HepG2 (cell line): ENCODE data around the gene SLCO3A1. TPM values are rescaled to one million over a fixed set of nuclear protein-coding genes. Genes with fewer than 3 reads are reported as not detected.

Source experiments
- ATAC-seq: fragments of 200-7000 bp; cut with Tn5 transposase; 3 replicates; pipeline ENCODE4 v1.9.1; 2020; ENCODE audit warnings: mild to moderate bottlenecking, moderate library complexity
- BruUV-seq: library from RNA; stranded (reverse); fragments of 400-500 nt; replicated peaks from 2 replicates; lab custom pipeline; 2021; lab: Mats Ljungman, UMichigan
- CTCF ChIA-PET: fragments of 300-600 bp; formaldehyde crosslinking; extraction: SDS; loops from one replicate; lab custom pipeline; 2021; ENCODE audit warnings: low total read pairs, inconsistent platforms, low intra/inter-chr PET ratio; lab: Yijun Ruan, JAX
- POLR2A ChIA-PET: fragments of 350-600 bp; sonication (Branson Sonifier 250); formaldehyde crosslinking; loops from one replicate; lab custom pipeline; 2020; ENCODE audit warnings: antibody characterized with exemption, inconsistent platforms; lab: Yijun Ruan, JAX
- DNase-seq: peaks from one replicate; pipeline ENCODE4 v3.0.0-alpha.2; 2015; ENCODE audit warnings: low spot score
- FAIRE-seq: peaks from 3 replicates; lab custom pipeline; 2011; peaks lifted over from hg19 to GRCh38; lab: Jason Lieb, UNC
- H2AFZ ChIP-seq: one replicate; pipeline ENCODE4 v1.6.1; 2011; ENCODE audit warnings: low read length, inconsistent platforms
- H3K27ac ChIP-seq: fragments of 300-600 bp; 3 replicates; pipeline ENCODE4 v1.8.0; 2011; ENCODE audit warnings: mixed run types, mild to moderate bottlenecking, mixed read lengths, low read length, inconsistent platforms; ENCODE audit not compliant: insufficient read depth; ENCODE audit errors: extremely low read length
- H3K27me3 ChIP-seq, 2 experiments: fragments of 200-600 bp in 1 of 2; 2 replicates in 1 of 2; 3 replicates in 1 of 2; pipeline versions ENCODE4 v1.6.0 to v1.8.0; 2011; ENCODE audit warnings: low read length in 2 of 2, mild to moderate bottlenecking in 2 of 2, moderate library complexity in 2 of 2, inconsistent platforms in 1 of 2; ENCODE audit not compliant: insufficient read depth in 2 of 2, control insufficient read depth in 1 of 2
- H3K36me3 ChIP-seq, 2 experiments: fragments of 200-600 bp in 1 of 2; replicated peaks in 1 of 2; 2 replicates in 1 of 2; 3 replicates in 1 of 2; pipeline versions ENCODE4 v1.5.1 to v1.8.0; 2011; ENCODE audit warnings: low read length in 2 of 2, inconsistent platforms in 1 of 2; ENCODE audit not compliant: insufficient read depth in 2 of 2, control insufficient read depth in 1 of 2
- H3K4me1 ChIP-seq: 2 replicates; pipeline ENCODE4 v1.5.1; 2012; ENCODE audit warnings: low read length, inconsistent platforms; ENCODE audit not compliant: insufficient read depth
- H3K4me2 ChIP-seq: 2 replicates; pipeline ENCODE4 v1.6.0; 2011; ENCODE audit warnings: low read depth, low read length, inconsistent platforms
- H3K4me3 ChIP-seq, 3 experiments: fragments of 200-600 bp in 1 of 3; sonication (generic), shearing (Covaris generic) in 1 of 3; replicated peaks in 1 of 3; 2 replicates each; pipeline ENCODE4 v1.5.1; 2011 to 2016; ENCODE audit warnings: low read length in 3 of 3, inconsistent platforms in 2 of 3, low read depth in 2 of 3, mild to moderate bottlenecking in 2 of 3, control low read depth in 1 of 3, mixed read lengths in 1 of 3; ENCODE audit not compliant: insufficient read depth in 1 of 3
- H3K79me2 ChIP-seq: one replicate; pipeline ENCODE4 v1.6.1; 2011; ENCODE audit warnings: low read length, inconsistent platforms; ENCODE audit not compliant: insufficient read depth
- H3K9ac ChIP-seq: 2 replicates; pipeline ENCODE4 v1.6.0; 2011; ENCODE audit warnings: mild to moderate bottlenecking, low read depth, low read length, inconsistent platforms; ENCODE audit not compliant: insufficient read depth
- H3K9me3 ChIP-seq: 2 replicates; pipeline ENCODE4 v1.5.1; 2012; ENCODE audit warnings: mild to moderate bottlenecking, low read length
- H4K20me1 ChIP-seq: 2 replicates; pipeline ENCODE4 v1.6.0; 2011; ENCODE audit warnings: inconsistent platforms, mild to moderate bottlenecking, low read length, moderate library complexity; ENCODE audit not compliant: insufficient read depth
- AGO1 ChIP-seq: fragments of 200-400 bp; formaldehyde crosslinking; IDR thresholded peaks from 2 replicates; pipeline ENCODE4 v1.6.1; 2017; ENCODE audit warnings: mild to moderate bottlenecking, low read depth, low read length, moderate library complexity; ENCODE audit not compliant: poor library complexity, severe bottlenecking
- BHLHE40 ChIP-seq: IDR thresholded peaks from 2 replicates; pipeline ENCODE4 v1.6.1; 2011; ENCODE audit warnings: low read length, improper control_type of control experiment
- CCAR2 ChIP-seq: fragments of 200-400 bp; formaldehyde crosslinking; optimal IDR thresholded peaks from 2 replicates; pipeline ENCODE3; 2018; ENCODE audit warnings: low read depth, mild to moderate bottlenecking, low read length, moderate library complexity
- HNRNPH1 ChIP-seq: fragments of 200-400 bp; formaldehyde crosslinking; optimal IDR thresholded peaks from 2 replicates; pipeline ENCODE3; 2017; ENCODE audit warnings: mild to moderate bottlenecking, low read depth, low read length
- IKZF4 ChIP-seq: sonication (generic); formaldehyde crosslinking; IDR thresholded peaks from 2 replicates; pipeline ENCODE4 v1.5.1; 2020; ENCODE audit warnings: borderline replicate concordance, mild to moderate bottlenecking, low read depth, missing genetic modification reagents; ENCODE audit errors: not compliant biosample characterization
- KMT2B ChIP-seq: IDR thresholded peaks from 2 replicates; pipeline ENCODE4 v1.6.1; 2016; ENCODE audit warnings: missing genetic modification reagents, missing compliant biosample characterization
- MAFK ChIP-seq, 2 experiments: IDR thresholded peaks in 1 of 2; conservative IDR thresholded peaks in 1 of 2; 2 replicates each; pipeline ENCODE4 v1.6.1; 2011; ENCODE audit warnings: improper control_type of control experiment in 2 of 2, low read length in 2 of 2
- MIXL1 ChIP-seq: IDR thresholded peaks from 2 replicates; pipeline ENCODE4 v1.6.1; 2016
- NCOA1 ChIP-seq: sonication (generic); formaldehyde crosslinking; IDR thresholded peaks from 2 replicates; pipeline ENCODE4 v1.9.0; 2021; ENCODE audit warnings: missing genetic modification reagents
- NCOA5 ChIP-seq: sonication (generic); formaldehyde crosslinking; IDR thresholded peaks from 2 replicates; pipeline ENCODE4 v1.4.0; 2020; ENCODE audit warnings: missing genetic modification reagents
- TRIM24 ChIP-seq: sonication (generic); formaldehyde crosslinking; IDR thresholded peaks from 2 replicates; pipeline ENCODE4 v1.8.0; 2022; ENCODE audit warnings: mild to moderate bottlenecking, missing genetic modification reagents
- ZNF30 ChIP-seq: sonication (generic); formaldehyde crosslinking; IDR thresholded peaks from 2 replicates; pipeline ENCODE4 v1.5.0; 2020; ENCODE audit warnings: mild to moderate bottlenecking, missing genetic modification reagents
- ZNF501 ChIP-seq: sonication (generic); formaldehyde crosslinking; IDR thresholded peaks from 2 replicates; pipeline ENCODE4 v1.5.1; 2020; ENCODE audit warnings: mild to moderate bottlenecking, moderate library complexity, missing genetic modification reagents
- ZNF556 ChIP-seq: sonication (generic); formaldehyde crosslinking; IDR thresholded peaks from 2 replicates; pipeline ENCODE4 v1.4.0; 2020; ENCODE audit warnings: mild to moderate bottlenecking, missing genetic modification reagents, borderline replicate concordance
- ZNF782 ChIP-seq: sonication (generic); formaldehyde crosslinking; IDR thresholded peaks from 2 replicates; pipeline ENCODE4 v1.4.0; 2020; ENCODE audit warnings: missing genetic modification reagents, mild to moderate bottlenecking, borderline replicate concordance
- WGBS: methylation state at CpG from one replicate; pipeline ENCODE4 v1.1.6; 2017; ENCODE audit warnings: low lambda C conversion rate; 5-methylcytosine and 5-hydroxymethylcytosine counted together
- in situ Hi-C: cut with HindIII; loops from 2 replicates; pipeline ENCODE4 v1.10.0; 2017; ENCODE audit warnings: low pct_unique_long_range_greater_than_20kb; ENCODE audit not compliant: extremely low pct_ligation_motif_present
- intact Hi-C: fragments of 100-400 bp; cut with micrococcal nuclease; formaldehyde crosslinking; loops from one replicate; pipeline ENCODE4 v1.10.0; 2022; ENCODE audit not compliant: unreplicated experiment
- polyA plus RNA-seq, 8 experiments: library from polyadenylated mRNA; depleted of rRNA in 3 of 8; stranded (reverse) in 7 of 8; unstranded in 1 of 8; fragments of >200 nt; fragmentation: Illumina TruSeq in 4 of 8; extraction: Trizol in 4 of 8; gene quantifications; 2 replicates each; pipeline versions ENCODE4 v1.2.1 to v1.2.3, GENCODE V29; 2011 to 2016; ENCODE audit warnings: low read depth in 4 of 8, missing spikeins in 1 of 8, mixed read lengths in 1 of 8; ENCODE audit not compliant: insufficient read depth in 1 of 8
- total RNA-seq, 5 experiments: library from RNA; depleted of rRNA; stranded (reverse); fragments of >200 nt; fragmentation: Illumina TruSeq; extraction: Trizol; gene quantifications; 2 replicates each; pipeline ENCODE4 v1.2.3, GENCODE V29; 2016; ENCODE audit warnings: low read depth in 1 of 5
- TF ChIP-seq, protein P1 (sequence below): sonication (generic); formaldehyde crosslinking; IDR thresholded peaks from 2 replicates; pipeline ENCODE4 v1.5.1; 2020; ENCODE audit warnings: mild to moderate bottlenecking, missing genetic modification reagents, moderate library complexity
- TF ChIP-seq, protein P2 (sequence below): sonication (generic); formaldehyde crosslinking; IDR thresholded peaks from 2 replicates; pipeline ENCODE4 v1.4.0; 2020; ENCODE audit warnings: missing genetic modification reagents

Gene SLCO3A1
- total and polyA plus RNA-seq, 2 of the 13 experiments (the other 11 are each of a cell fraction or from before 2014, with no cell fraction given), result 0.02 TPM; not detected in 1

DNA sequence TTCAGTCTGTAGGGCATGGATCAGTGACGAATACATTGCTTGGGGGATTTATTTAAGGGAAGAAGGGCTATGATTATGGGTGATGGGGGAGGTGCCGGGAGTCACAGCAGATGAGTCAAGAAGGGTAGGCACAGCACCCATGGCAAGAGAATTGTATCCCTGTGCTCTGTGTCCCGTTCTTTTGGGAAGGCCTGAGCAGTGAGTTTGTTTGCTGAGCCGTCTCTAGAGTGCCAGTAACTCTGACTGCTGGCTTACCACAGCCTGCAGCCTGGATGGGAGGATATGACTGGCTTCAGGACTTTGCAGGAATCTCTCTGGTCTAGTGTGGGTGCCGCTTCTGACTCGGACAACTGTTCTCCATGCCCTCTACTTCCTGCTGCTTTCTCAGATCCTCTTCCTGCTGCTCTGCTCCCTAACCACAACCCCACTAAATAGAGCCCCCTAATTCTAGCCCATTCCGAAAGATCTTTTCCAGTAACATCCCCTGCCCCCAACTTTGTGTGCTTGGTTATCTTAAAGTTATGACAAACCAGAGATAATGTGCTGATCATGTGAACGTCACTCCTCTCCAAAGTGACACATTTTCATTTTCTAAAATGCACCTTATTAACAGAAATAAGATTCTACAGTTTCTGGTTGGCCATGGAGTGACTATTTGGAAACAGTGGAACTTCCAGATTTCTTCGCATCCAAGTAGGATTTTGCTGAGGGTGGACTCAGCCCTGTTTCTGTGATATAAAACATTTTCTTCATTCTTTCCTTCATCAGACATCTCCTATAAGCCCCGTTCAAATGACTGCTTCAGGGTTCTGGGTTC lies 239.0 kb downstream of the SLCO3A1 start:
- H4K20me1 ChIP-seq, result no peaks in the 10 kb centered on the region
- WGBS, result 7% methylated on average over 8 of the region's 10 CpGs
- ChIA-PET CTCF (no interaction called here), POLR2A (no interaction called here)
- no peak for ATAC-seq
- BruUV-seq, result no TSS peak
- no peaks in the 10 kb centered on the region for H3K9me3 ChIP-seq
- H3K27ac ChIP-seq, result no peak overlapping the region
- intact Hi-C loops (loop anchor here (10.0 kb wide), 1 partner anchor 622 kb away; no protein-coding TSS in a partner anchor), in situ Hi-C loops (loop anchor here (5.0 to 25.0 kb wide), 2 partner anchors 295 to 595 kb away; no protein-coding TSS in a partner anchor)
- no peak overlapping the region for H3K4me2 ChIP-seq
- no peak overlapping the region for H3K4me3 ChIP-seq
- H3K4me1 ChIP-seq, result no peaks in the 10 kb centered on the region
- no peak for TF ChIP-seq ZNF782 (CRISPR knock-in tag)
- TF ChIP-seq NCOA5 (CRISPR knock-in tag), result no peak
- TF ChIP-seq MAFK (conservative IDR thresholded peaks at IDR 0.05 in 1 of 2, IDR thresholded peaks at IDR 0.05 in 1 of 2; ENCODE audit: low read length in 2 of 2), result no peak
- TF ChIP-seq, protein P1, sequence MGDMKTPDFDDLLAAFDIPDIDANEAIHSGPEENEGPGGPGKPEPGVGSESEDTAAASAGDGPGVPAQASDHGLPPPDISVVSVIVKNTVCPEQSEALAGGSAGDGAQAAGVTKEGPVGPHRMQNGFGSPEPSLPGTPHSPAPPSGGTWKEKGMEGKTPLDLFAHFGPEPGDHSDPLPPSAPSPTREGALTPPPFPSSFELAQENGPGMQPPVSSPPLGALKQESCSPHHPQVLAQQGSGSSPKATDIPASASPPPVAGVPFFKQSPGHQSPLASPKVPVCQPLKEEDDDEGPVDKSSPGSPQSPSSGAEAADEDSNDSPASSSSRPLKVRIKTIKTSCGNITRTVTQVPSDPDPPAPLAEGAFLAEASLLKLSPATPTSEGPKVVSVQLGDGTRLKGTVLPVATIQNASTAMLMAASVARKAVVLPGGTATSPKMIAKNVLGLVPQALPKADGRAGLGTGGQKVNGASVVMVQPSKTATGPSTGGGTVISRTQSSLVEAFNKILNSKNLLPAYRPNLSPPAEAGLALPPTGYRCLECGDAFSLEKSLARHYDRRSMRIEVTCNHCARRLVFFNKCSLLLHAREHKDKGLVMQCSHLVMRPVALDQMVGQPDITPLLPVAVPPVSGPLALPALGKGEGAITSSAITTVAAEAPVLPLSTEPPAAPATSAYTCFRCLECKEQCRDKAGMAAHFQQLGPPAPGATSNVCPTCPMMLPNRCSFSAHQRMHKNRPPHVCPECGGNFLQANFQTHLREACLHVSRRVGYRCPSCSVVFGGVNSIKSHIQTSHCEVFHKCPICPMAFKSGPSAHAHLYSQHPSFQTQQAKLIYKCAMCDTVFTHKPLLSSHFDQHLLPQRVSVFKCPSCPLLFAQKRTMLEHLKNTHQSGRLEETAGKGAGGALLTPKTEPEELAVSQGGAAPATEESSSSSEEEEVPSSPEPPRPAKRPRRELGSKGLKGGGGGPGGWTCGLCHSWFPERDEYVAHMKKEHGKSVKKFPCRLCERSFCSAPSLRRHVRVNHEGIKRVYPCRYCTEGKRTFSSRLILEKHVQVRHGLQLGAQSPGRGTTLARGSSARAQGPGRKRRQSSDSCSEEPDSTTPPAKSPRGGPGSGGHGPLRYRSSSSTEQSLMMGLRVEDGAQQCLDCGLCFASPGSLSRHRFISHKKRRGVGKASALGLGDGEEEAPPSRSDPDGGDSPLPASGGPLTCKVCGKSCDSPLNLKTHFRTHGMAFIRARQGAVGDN, result no peak
- TF ChIP-seq IKZF4 (CRISPR knock-in tag), result no peak
- no peak for TF ChIP-seq ZNF501 (CRISPR knock-in tag)
- no peak for TF ChIP-seq BHLHE40
- no peak for TF ChIP-seq ZNF556 (CRISPR knock-in tag)
- TF ChIP-seq CCAR2, result no peak
- TF ChIP-seq TRIM24 (CRISPR knock-in tag), result no peak
- TF ChIP-seq AGO1, result no peak
- TF ChIP-seq, protein P2, sequence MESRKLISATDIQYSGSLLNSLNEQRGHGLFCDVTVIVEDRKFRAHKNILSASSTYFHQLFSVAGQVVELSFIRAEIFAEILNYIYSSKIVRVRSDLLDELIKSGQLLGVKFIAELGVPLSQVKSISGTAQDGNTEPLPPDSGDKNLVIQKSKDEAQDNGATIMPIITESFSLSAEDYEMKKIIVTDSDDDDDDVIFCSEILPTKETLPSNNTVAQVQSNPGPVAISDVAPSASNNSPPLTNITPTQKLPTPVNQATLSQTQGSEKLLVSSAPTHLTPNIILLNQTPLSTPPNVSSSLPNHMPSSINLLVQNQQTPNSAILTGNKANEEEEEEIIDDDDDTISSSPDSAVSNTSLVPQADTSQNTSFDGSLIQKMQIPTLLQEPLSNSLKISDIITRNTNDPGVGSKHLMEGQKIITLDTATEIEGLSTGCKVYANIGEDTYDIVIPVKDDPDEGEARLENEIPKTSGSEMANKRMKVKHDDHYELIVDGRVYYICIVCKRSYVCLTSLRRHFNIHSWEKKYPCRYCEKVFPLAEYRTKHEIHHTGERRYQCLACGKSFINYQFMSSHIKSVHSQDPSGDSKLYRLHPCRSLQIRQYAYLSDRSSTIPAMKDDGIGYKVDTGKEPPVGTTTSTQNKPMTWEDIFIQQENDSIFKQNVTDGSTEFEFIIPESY (CRISPR knock-in tag), result no peak
- no peak for TF ChIP-seq MIXL1 (CRISPR knock-in tag)
- no peak for TF ChIP-seq ZNF30 (CRISPR knock-in tag)
- no peak for TF ChIP-seq HNRNPH1
- no peak for TF ChIP-seq KMT2B
- TF ChIP-seq NCOA1 (CRISPR knock-in tag), result no peak
- no peak for DNase-seq
- peaks cover 3 to 19% of the 10 kb centered on the region in 2 experiments; a peak in 2 of 5 replicates for H3K27me3 ChIP-seq
- no peak overlapping the region for H3K9ac ChIP-seq
- FAIRE-seq, result no peak
- no peaks in the 10 kb centered on the region for H3K36me3 ChIP-seq
- H2AFZ ChIP-seq, result no peak overlapping the region
- no peaks in the 10 kb centered on the region for H3K79me2 ChIP-seq
